ENCODE data around the gene CLEC16A.

The CLEC16A gene

DNA sequence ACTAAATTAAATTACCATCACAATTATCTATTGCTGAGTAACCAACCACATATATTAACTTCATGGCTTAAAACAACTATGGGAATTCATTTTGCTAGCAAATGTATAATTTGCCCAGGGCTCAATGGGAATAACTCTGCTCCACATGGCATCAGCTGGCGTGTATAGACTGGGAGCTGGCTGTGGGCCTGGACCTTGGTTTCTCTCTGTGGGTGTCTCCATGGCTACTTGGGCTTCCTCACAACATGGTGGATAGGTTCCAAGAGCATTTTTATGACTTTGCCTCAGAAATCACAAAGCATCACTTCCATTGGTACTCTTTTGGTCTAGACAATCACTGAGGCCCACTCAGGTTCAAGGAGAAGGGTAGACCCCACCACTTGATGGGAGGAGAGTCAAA is 166.8 kb downstream of the CLEC16A start:
- no peak for DNase-seq (ENCODE audit: low spot score)
- TF ChIP-seq, protein P1, sequence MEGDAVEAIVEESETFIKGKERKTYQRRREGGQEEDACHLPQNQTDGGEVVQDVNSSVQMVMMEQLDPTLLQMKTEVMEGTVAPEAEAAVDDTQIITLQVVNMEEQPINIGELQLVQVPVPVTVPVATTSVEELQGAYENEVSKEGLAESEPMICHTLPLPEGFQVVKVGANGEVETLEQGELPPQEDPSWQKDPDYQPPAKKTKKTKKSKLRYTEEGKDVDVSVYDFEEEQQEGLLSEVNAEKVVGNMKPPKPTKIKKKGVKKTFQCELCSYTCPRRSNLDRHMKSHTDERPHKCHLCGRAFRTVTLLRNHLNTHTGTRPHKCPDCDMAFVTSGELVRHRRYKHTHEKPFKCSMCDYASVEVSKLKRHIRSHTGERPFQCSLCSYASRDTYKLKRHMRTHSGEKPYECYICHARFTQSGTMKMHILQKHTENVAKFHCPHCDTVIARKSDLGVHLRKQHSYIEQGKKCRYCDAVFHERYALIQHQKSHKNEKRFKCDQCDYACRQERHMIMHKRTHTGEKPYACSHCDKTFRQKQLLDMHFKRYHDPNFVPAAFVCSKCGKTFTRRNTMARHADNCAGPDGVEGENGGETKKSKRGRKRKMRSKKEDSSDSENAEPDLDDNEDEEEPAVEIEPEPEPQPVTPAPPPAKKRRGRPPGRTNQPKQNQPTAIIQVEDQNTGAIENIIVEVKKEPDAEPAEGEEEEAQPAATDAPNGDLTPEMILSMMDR (IDR thresholded peaks at IDR 0.05; ENCODE audit: extremely low read depth, missing control alignments), result no peak

DNA sequence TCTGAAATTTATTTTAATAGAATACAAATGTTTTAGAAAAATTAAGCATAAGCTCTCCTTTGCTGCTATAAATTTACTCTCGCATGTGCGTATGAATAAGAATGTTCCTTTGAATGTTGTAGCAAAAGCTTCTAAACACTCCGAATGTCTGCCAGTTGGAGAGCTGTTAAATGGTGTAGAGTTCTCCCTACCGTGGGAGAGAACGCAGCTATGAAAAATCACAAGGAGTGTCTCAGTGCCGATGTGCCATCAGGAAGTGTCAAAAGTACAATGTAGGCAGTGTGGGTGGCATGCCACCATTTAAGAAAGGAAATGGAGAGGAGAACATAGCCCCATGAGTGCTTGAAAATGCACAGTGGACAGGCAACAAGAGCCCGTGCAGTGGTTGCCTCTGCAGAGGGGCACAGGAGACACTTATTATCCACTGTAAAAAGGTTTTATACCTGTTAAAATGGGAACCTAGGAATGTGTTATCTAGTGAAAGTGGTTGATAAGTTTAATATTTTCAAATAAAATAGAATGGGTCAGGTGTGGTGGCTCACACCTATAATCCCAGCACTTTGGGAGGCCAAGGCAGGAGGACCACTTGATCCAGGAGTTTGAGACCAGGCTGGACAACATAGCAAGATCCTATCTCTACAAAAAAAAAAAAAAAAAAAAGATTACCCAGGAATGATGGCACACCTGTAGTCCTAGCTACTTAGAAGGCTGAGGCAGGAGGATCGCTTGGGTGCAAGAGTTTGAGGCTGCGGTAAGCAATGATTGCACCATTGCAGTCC is 167.7 kb downstream of the CLEC16A start:
- TF ChIP-seq, protein P1 (IDR thresholded peaks at IDR 0.05; ENCODE audit: extremely low read depth, missing control alignments), result no peak
- no peak for DNase-seq (ENCODE audit: low spot score)

DNA sequence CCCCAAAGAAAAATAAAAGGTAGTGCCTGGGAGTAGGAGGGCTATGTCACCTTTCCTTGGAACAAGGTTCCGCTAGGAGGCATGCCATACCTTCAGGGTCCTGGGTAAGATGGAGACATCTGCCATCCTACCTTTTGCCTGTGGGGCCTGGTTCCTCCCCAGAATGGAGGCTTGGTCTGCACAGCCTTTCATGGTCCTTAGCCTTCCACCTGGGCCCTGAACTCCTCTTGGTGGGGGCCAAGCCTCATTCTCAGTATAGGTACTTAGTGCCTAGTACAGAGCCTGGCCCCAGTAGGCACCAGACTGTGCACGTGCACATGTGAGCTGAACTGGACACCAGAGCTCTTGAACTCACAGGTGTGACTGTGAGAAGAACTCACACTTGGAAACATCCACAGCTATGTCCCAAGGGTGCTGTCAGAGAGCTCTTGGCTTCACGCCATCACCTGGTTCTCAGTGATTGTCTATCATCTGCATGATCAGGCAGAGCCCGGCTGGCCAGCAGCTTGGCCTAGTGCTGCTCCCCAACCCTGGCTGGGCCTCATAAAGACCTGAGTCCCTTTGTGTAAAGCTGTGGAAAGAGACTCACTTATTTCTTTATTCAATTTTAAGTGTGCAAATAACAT is 168.5 kb downstream of the CLEC16A start:
- TF ChIP-seq, protein P1 (IDR thresholded peaks at IDR 0.05; ENCODE audit: extremely low read depth, missing control alignments), result no peak
- no peak for DNase-seq (ENCODE audit: low spot score)

DNA sequence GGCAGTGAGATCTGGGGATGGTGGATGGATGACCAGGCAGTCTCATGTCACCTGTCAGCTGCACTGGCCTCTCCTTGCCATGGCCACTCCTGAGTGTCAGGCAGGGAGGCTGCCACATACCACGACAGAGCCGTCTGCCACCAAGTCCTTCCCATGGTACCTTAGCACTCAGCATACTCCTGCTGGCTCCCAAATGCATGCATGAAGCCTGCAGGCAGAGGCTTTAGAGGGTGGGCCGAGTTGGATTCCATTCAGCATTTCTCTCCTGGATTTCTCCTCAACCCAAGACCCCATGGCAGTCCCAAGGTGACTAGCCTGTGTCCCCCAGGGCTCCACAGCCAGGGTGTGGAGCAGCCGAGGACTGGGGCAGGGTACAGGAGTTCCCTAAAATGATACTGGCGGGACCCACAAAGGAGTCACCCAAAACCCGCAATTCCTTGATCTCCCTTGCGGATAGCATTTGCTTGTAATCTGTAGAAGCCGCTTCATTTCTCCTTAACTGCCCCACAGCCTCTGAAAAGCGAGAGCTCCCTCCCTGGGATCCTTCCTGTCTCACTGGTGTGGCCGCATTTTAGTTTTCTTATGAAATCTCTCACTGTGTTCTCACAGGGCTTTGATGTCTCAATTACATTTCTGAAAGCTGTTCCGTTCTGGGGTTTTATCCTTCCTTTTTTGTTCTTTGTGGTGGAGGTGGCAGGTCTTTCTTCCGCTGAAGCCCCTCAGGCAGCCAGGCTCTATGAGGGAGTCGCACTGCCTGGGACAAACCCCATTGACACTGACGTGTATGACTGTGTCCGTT is 170.2 kb downstream of the CLEC16A start:
- TF ChIP-seq, protein P1 (IDR thresholded peaks at IDR 0.05; ENCODE audit: extremely low read depth, missing control alignments), result no peak
- no peak for DNase-seq (ENCODE audit: low spot score)

DNA sequence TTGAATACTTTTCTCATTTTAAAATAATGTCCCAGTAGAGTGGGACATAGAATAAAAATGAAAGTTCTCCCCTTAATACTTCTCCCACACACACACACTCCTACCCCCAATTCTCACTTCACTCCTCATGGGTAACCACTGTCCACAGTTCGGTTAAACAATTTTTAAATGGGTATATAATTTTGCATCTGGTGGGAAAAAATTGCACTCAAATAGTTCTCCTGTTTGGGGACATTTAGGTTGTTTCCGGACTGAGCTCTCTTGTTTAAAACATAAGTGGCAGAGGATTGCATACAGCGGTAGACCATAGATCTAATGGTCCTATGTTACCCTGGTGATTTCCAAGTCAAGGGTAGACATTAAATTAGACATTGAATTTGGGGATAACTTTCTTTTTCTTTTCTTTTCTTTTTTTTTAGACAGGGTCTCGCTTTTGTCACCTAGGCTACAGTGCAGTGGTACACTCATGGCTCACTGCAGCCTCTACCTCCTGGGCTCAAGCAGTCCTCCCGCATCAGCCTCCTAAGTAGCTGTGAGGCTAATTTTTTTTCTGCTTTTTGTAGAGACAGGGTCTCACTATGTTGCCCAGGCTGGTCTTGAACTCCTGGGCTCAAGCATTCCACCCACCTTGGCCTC is 173.3 kb downstream of the CLEC16A start:
- TF ChIP-seq, protein P1 (IDR thresholded peaks at IDR 0.05; ENCODE audit: extremely low read depth, missing control alignments), result no peak
- no peak for DNase-seq (ENCODE audit: low spot score)

DNA sequence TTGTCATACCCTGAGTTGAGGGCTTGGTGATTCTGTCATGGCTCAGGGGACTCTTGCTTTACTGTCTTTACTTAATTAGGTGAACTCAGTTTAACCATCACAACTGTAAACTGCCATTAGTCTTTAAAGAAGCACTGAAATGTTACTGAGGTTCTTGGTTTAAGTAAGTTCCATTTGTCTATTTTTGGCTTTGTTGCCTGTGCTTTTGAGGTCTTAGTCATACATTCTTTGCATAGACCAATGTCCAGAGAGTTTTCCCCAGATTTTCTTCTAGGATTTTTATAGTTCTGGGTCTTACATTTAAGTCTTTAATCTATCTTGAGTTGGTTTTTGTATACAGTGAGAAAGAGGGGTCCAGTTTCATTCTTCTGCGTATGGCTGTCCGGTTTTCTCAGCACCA is 174.1 kb downstream of the CLEC16A start:
- TF ChIP-seq, protein P1 (IDR thresholded peaks at IDR 0.05; ENCODE audit: extremely low read depth, missing control alignments), result no peak
- DNase-seq (ENCODE audit: low spot score), result no peak

All from GM20000 (cell line).